ENCODE data around the gene CXCL16.

DNA sequence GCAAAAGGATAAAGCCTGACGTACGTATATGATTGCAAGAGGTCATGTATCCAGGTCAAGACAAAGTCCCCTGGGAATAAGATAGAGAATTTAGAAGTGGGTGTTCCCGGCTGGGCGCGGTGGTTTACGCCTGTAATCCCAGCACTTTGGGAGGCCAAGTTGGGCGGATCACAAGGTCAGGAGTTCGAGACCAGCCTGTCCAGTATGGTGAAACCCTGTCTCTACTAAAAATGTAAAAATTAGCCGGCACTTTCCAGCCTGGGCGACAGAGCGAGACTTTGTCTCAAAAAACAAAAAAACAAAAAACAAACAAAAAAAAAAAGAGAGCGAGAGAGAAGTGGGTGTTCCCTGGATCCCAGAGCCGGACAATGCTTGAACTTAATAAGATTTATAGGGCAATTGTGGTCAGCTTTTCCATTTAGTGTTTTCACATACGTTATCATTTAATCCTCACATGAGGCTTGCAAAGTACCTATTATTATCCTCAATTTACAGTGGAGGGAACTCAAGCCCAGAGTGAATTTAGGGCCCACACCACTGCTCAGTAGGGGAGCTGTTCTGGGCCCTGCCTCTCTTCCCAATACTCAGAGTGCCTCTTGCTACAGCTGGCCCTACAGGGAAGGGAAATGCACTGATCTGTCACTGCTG is 48.6 kb upstream of the CXCL16 start:
- TF ChIP-seq, protein P1, sequence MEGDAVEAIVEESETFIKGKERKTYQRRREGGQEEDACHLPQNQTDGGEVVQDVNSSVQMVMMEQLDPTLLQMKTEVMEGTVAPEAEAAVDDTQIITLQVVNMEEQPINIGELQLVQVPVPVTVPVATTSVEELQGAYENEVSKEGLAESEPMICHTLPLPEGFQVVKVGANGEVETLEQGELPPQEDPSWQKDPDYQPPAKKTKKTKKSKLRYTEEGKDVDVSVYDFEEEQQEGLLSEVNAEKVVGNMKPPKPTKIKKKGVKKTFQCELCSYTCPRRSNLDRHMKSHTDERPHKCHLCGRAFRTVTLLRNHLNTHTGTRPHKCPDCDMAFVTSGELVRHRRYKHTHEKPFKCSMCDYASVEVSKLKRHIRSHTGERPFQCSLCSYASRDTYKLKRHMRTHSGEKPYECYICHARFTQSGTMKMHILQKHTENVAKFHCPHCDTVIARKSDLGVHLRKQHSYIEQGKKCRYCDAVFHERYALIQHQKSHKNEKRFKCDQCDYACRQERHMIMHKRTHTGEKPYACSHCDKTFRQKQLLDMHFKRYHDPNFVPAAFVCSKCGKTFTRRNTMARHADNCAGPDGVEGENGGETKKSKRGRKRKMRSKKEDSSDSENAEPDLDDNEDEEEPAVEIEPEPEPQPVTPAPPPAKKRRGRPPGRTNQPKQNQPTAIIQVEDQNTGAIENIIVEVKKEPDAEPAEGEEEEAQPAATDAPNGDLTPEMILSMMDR (IDR thresholded peaks at IDR 0.05): no peak
- TF ChIP-seq POLR2A (IDR thresholded peaks at IDR 0.05): no peak

Measured in prostate gland (tissue), 2 donors.